CD4-positive, alpha-beta T cell (primary cell): ENCODE data around the gene UHMK1. TPM values are rescaled to one million over a fixed set of nuclear protein-coding genes. Genes with fewer than 3 reads are reported as not detected.
"Not testable (repeated sequence)": the region's sequence is repeated elsewhere in the genome, so short reads cannot be mapped to it uniquely, and the experiment has no call there.

Experiments
- ATAC-seq: fragments of 200-7000 bp; cut with Tn5 transposase; one replicate; pipeline ENCODE4 v1.10.0; 2022; ENCODE audit warnings: mild to moderate bottlenecking; ENCODE audit not compliant: poor library complexity
- CTCF ChIA-PET: fragments of 350-600 bp; sonication (Branson Sonifier 250); formaldehyde crosslinking; loops from one replicate; lab custom pipeline; 2021; ENCODE audit warnings: antibody characterized with exemption, inconsistent platforms; lab: Charles Lee
- POLR2A ChIA-PET: fragments of 350-600 bp; sonication (Branson Sonifier 250); formaldehyde crosslinking; loops from one replicate; lab custom pipeline; 2021; ENCODE audit warnings: antibody characterized with exemption, inconsistent platforms; lab: Charles Lee
- DNase-seq, 14 experiments: peaks; one replicate each; pipeline ENCODE4 v3.0.0-alpha.2; 2013 to 2020; ENCODE audit warnings: mixed read lengths in 2 of 14
- H3K27ac ChIP-seq, 2 donors: one replicate each; pipeline versions ENCODE4 v1.5.1 to v1.7.0; 2013; ENCODE audit warnings: low read length in 2 of 2, low read depth in 1 of 2, mild to moderate bottlenecking in 1 of 2
- H3K27me3 ChIP-seq, 2 experiments: 1 replicate in 1 of 2; 2 replicates in 1 of 2; pipeline versions ENCODE4 v1.6.1 to v1.7.0; 2013; ENCODE audit warnings: low read length in 2 of 2, control low read depth in 1 of 2, mild to moderate bottlenecking in 1 of 2, moderate library complexity in 1 of 2; ENCODE audit not compliant: insufficient read depth in 2 of 2, control insufficient read depth in 1 of 2
- H3K36me3 ChIP-seq: one replicate; pipeline ENCODE4 v1.6.1; 2013; ENCODE audit warnings: low read length, control low read depth; ENCODE audit not compliant: insufficient read depth
- H3K4me1 ChIP-seq: one replicate; pipeline ENCODE4 v1.6.1; 2013; ENCODE audit warnings: low read length, control low read depth; ENCODE audit not compliant: insufficient read depth
- H3K4me3 ChIP-seq: one replicate; pipeline ENCODE4 v1.5.1; 2013; ENCODE audit warnings: mild to moderate bottlenecking, low read length, moderate library complexity
- H3K9me3 ChIP-seq, 2 experiments: 1 replicate in 1 of 2; 2 replicates in 1 of 2; pipeline versions ENCODE4 v1.6.1 to v1.7.0; 2013; ENCODE audit warnings: low read length in 2 of 2, mild to moderate bottlenecking in 2 of 2, control low read depth in 1 of 2, moderate library complexity in 1 of 2; ENCODE audit not compliant: control insufficient read depth in 1 of 2, insufficient read depth in 1 of 2
- H3K27ac Mint-ChIP-seq: one replicate; pipeline ENCODE4 v1.8.0; 2020; ENCODE audit warnings: mixed read lengths
- H3K27me3 Mint-ChIP-seq: one replicate; pipeline ENCODE4 v1.8.0; 2021; ENCODE audit warnings: mixed read lengths
- H3K36me3 Mint-ChIP-seq: one replicate; pipeline ENCODE4 v1.8.0; 2021; ENCODE audit warnings: low read depth, mixed read lengths
- H3K4me1 Mint-ChIP-seq: one replicate; pipeline ENCODE4 v1.8.0; 2021; ENCODE audit warnings: low read depth, mixed read lengths
- H3K4me3 Mint-ChIP-seq: one replicate; pipeline ENCODE4 v1.8.0; 2020; ENCODE audit warnings: mild to moderate bottlenecking, mixed read lengths
- H3K9me3 Mint-ChIP-seq: one replicate; pipeline ENCODE4 v1.8.0; 2020; ENCODE audit warnings: mixed read lengths
- intact Hi-C, 2 experiments: fragments of 100-400 bp; cut with DNase I in 1 of 2; cut with micrococcal nuclease in 1 of 2; formaldehyde crosslinking; loops; one replicate each; pipeline versions ENCODE4 v1.15.1 to v1.9.0; 2023 to 2025; cut with DNase I, micrococcal nuclease
- total RNA-seq, 174 experiments: library from RNA in 2 of 174; stranded (reverse) in 2 of 174; gene quantifications; one replicate each; pipeline ENCODE4 v1.2.3 and lab custom pipeline; 2021 to 2026
- TF ChIP-seq, protein P1 (sequence below): fragments of 200-600 bp; IDR thresholded peaks from one replicate; pipeline ENCODE4 v1.8.0; 2022; ENCODE audit warnings: antibody characterized with exemption, mild to moderate bottlenecking

Gene UHMK1
- total RNA-seq, 2 experiments from 2014 or later, result 47.3 to 47.6 TPM

- H3K27me3 ChIP-seq, result no peaks in the 10 kb centered on the region
- no peaks in the 10 kb centered on the region for H3K9me3 ChIP-seq
- peaks cover 8% of the 10 kb centered on the region for H3K27me3 Mint-ChIP-seq
- DNase-seq (no peak), ATAC-seq (no peak)
- H3K27ac Mint-ChIP-seq, result no peak overlapping the region
- no peaks in the 10 kb centered on the region for H3K4me1 Mint-ChIP-seq
- no peaks in the 10 kb centered on the region for H3K36me3 Mint-ChIP-seq
- intact Hi-C loops, result no loop called here
- ChIA-PET POLR2A (no interaction called here), CTCF (no interaction called here)
- no peak overlapping the region for H3K27ac ChIP-seq
- no peak overlapping the region for H3K4me3 Mint-ChIP-seq
- TF ChIP-seq, protein P1, sequence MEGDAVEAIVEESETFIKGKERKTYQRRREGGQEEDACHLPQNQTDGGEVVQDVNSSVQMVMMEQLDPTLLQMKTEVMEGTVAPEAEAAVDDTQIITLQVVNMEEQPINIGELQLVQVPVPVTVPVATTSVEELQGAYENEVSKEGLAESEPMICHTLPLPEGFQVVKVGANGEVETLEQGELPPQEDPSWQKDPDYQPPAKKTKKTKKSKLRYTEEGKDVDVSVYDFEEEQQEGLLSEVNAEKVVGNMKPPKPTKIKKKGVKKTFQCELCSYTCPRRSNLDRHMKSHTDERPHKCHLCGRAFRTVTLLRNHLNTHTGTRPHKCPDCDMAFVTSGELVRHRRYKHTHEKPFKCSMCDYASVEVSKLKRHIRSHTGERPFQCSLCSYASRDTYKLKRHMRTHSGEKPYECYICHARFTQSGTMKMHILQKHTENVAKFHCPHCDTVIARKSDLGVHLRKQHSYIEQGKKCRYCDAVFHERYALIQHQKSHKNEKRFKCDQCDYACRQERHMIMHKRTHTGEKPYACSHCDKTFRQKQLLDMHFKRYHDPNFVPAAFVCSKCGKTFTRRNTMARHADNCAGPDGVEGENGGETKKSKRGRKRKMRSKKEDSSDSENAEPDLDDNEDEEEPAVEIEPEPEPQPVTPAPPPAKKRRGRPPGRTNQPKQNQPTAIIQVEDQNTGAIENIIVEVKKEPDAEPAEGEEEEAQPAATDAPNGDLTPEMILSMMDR, result no peak
- no peaks in the 10 kb centered on the region for H3K4me1 ChIP-seq
- H3K36me3 ChIP-seq, result no peaks in the 10 kb centered on the region
- no peaks in the 10 kb centered on the region for H3K9me3 Mint-ChIP-seq
- no peak overlapping the region for H3K4me3 ChIP-seq
Measured at GRCh38 chr1:162458236-162458635, 39.4 kb upstream of the UHMK1 start.

DNA sequence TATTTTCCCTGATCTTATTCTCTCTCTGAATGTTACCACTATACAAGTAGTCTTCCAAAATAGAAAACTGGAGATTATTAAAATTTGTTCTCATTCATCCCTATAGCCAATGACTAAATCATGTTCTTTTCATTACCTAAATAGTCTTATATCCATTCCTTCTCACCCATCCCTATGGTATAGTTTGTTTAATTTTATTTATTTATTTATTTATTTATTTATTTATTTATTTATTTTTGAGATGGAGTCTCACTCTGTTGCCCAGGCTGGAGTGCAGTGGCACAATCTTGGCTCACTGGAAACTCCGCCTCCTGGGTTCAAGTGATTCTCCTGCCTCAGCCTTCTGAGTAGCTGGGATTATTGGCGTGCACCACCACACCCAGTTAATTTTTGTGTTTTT lies 35.2 kb upstream of the UHMK1 start:
- H3K27ac Mint-ChIP-seq, H3K36me3 Mint-ChIP-seq, H3K27me3 ChIP-seq, H3K4me3 ChIP-seq, H3K4me1 Mint-ChIP-seq, H3K4me3 Mint-ChIP-seq, H3K4me1 ChIP-seq, intact Hi-C loops, H3K27ac ChIP-seq, ATAC-seq, H3K36me3 ChIP-seq, CTCF ChIA-PET, DNase-seq, H3K9me3 ChIP-seq, H3K9me3 Mint-ChIP-seq, POLR2A ChIA-PET: not testable (repeated sequence)
- H3K27me3 Mint-ChIP-seq, result peaks cover 11% of the 10 kb centered on the region

GRCh38 chr1:162463021-162463420 lies 34.6 kb upstream of the UHMK1 start:
- DNase-seq (no peak), ATAC-seq (no peak)
- Mint-ChIP-seq H3K4me3 (no peak overlapping the region), H3K36me3 (no peaks in the 10 kb centered on the region), H3K4me1 (no peaks in the 10 kb centered on the region), H3K9me3 (peaks cover 2% of the 10 kb centered on the region), H3K27me3 (peaks cover 12% of the 10 kb centered on the region), H3K27ac (no peak overlapping the region)
- TF ChIP-seq, protein P1, result no peak
- H3K4me3 ChIP-seq, result no peak overlapping the region
- CTCF ChIA-PET, result no interaction called here
- no peaks in the 10 kb centered on the region for H3K36me3 ChIP-seq
- H3K27ac ChIP-seq, result no peak overlapping the region
- no peaks in the 10 kb centered on the region for H3K4me1 ChIP-seq
- peaks cover 0 to 7% of the 10 kb centered on the region in 2 experiments for H3K9me3 ChIP-seq
- POLR2A ChIA-PET, result no interaction called here
- peaks cover 0 to 3% of the 10 kb centered on the region in 2 experiments for H3K27me3 ChIP-seq
- intact Hi-C loops, result no loop called here

- CTCF ChIA-PET, result no interaction called here
- Mint-ChIP-seq H3K36me3 (no peaks in the 10 kb centered on the region), H3K4me3 (no peak overlapping the region), H3K9me3 (peaks cover 2% of the 10 kb centered on the region), H3K4me1 (no peaks in the 10 kb centered on the region), H3K27me3 (peaks cover 36% of the 10 kb centered on the region), H3K27ac (no peak overlapping the region)
- Histone ChIP-seq H3K27ac (no peak overlapping the region), H3K4me3 (no peak overlapping the region), H3K4me1 (no peaks in the 10 kb centered on the region), H3K36me3 (no peaks in the 10 kb centered on the region), H3K27me3 (peaks cover 0 to 3% of the 10 kb centered on the region in 2 experiments), H3K9me3 (peaks cover 0 to 7% of the 10 kb centered on the region in 2 experiments)
- POLR2A ChIA-PET, result no interaction called here
- TF ChIP-seq, protein P1, result no peak
- ATAC-seq (no peak), DNase-seq (no peak)
- intact Hi-C loops, result no loop called here
Measured at GRCh38 chr1:162466797-162467196, 30.8 kb upstream of the UHMK1 start.
